HCT116 (cell line): ENCODE results near the gene CSNK1G1. TPM values are rescaled to one million over a fixed set of nuclear protein-coding genes. Genes with fewer than 3 reads are reported as not detected.

Experiments
- ATAC-seq: fragments of 200-7000 bp; cut with Tn5 transposase; 2 replicates; pipeline ENCODE4 v1.9.1; 2020; ENCODE audit warnings: mild to moderate bottlenecking, moderate library complexity
- BruUV-seq: library from RNA; stranded (reverse); fragments of 400-500 nt; replicated peaks from 2 replicates; lab custom pipeline; 2021; lab: Mats Ljungman, UMichigan
- CTCF ChIA-PET: fragments of 300-600 bp; sonication (Branson Sonifier 250); formaldehyde crosslinking; loops from one replicate; lab custom pipeline; 2021; ENCODE audit warnings: antibody characterized with exemption; lab: Charles Lee
- POLR2A ChIA-PET: fragments of 300-600, 350-600 bp; sonication (Branson Sonifier 250); formaldehyde crosslinking; loops from one replicate; lab custom pipeline; 2021; ENCODE audit warnings: antibody characterized with exemption; lab: Charles Lee
- RAD21 ChIA-PET, 2 experiments: fragments of 300-600 bp; sonication (Branson Sonifier 250); formaldehyde crosslinking; loops; one replicate each; lab custom pipeline; 2023; ENCODE audit warnings: low total read pairs in 2 of 2; ENCODE audit not compliant: uncharacterized antibody in 2 of 2, unreplicated experiment in 2 of 2, low non-redundant PET in 1 of 2; lab: Charles Lee
- DNase-seq: peaks from one replicate; pipeline ENCODE4 v3.0.0-alpha.2; 2010; ENCODE audit warnings: low read depth, low spot score
- H2AFZ ChIP-seq: fragments of 200-600 bp; shearing (Covaris generic), sonication (generic); 2 replicates; pipeline ENCODE4 v1.6.1; 2017; ENCODE audit warnings: low read depth, mixed run types, mixed read lengths, antibody characterized with exemption, low read length; ENCODE audit not compliant: poor library complexity, severe bottlenecking
- H3K27ac ChIP-seq: 2 replicates; pipeline ENCODE4 v1.5.1; 2012; ENCODE audit warnings: low read depth, low read length
- H3K27me3 ChIP-seq: fragments of 200-600 bp; sonication (generic); 2 replicates; pipeline ENCODE4 v1.6.1; 2016; ENCODE audit warnings: mixed run types, low read length, mixed read lengths; ENCODE audit not compliant: insufficient read depth
- H3K36me3 ChIP-seq, 2 experiments: fragments of 200-500 bp in 1 of 2; fragments of 200-600 bp in 1 of 2; sonication (Bioruptor generic) in 1 of 2; sonication (generic) in 1 of 2; 2 replicates each; pipeline versions ENCODE4 v1.5.1 to v1.6.1; 2014 to 2016; ENCODE audit warnings: low read length in 2 of 2, inconsistent platforms in 1 of 2, mixed read lengths in 1 of 2, mixed run types in 1 of 2; ENCODE audit not compliant: insufficient read depth in 2 of 2, control insufficient read depth in 1 of 2
- H3K4me1 ChIP-seq, 2 experiments: fragments of 200-600 bp in 1 of 2; sonication (generic) in 1 of 2; 2 replicates each; pipeline versions ENCODE4 v1.5.1 to v1.6.1; 2012 to 2017; ENCODE audit warnings: low read length in 2 of 2, inconsistent platforms in 1 of 2, mild to moderate bottlenecking in 1 of 2, mixed read lengths in 1 of 2, mixed run types in 1 of 2, moderate library complexity in 1 of 2; ENCODE audit not compliant: insufficient read depth in 2 of 2, control insufficient read depth in 1 of 2
- H3K4me2 ChIP-seq: fragments of 200-600 bp; sonication (generic); 2 replicates; pipeline ENCODE4 v1.6.1; 2017; ENCODE audit warnings: mixed run types, low read length, mixed read lengths
- H3K4me3 ChIP-seq, 2 experiments: fragments of 200-600 bp in 1 of 2; sonication (generic) in 1 of 2; replicated peaks in 1 of 2; 2 replicates each; pipeline ENCODE4 v1.5.1; 2011 to 2016; ENCODE audit warnings: low read length in 2 of 2, control low read depth in 1 of 2, low read depth in 1 of 2, mild to moderate bottlenecking in 1 of 2, mixed read lengths in 1 of 2, mixed run types in 1 of 2
- H3K79me2 ChIP-seq: fragments of 200-600 bp; sonication (generic); 2 replicates; pipeline ENCODE4 v1.6.1; 2017; ENCODE audit warnings: mild to moderate bottlenecking, mixed run types, low read length, moderate library complexity, mixed read lengths; ENCODE audit not compliant: insufficient read depth
- H3K9ac ChIP-seq: fragments of 200-600 bp; sonication (generic); 2 replicates; pipeline ENCODE4 v1.6.1; 2016; ENCODE audit warnings: low read length, mixed read lengths
- H3K9me2 ChIP-seq: fragments of 200-600 bp; sonication (generic), shearing (Covaris generic); 2 replicates; pipeline ENCODE4 v1.6.1; 2017; ENCODE audit warnings: mixed run types, mild to moderate bottlenecking, moderate library complexity; ENCODE audit not compliant: insufficient read depth
- H3K9me3 ChIP-seq, 2 experiments: fragments of 200-500 bp in 1 of 2; fragments of 200-600 bp in 1 of 2; sonication (Bioruptor generic) in 1 of 2; sonication (generic) in 1 of 2; 2 replicates each; pipeline ENCODE4 v1.6.1; 2014 to 2017; ENCODE audit warnings: low read length in 2 of 2, mixed read lengths in 2 of 2, inconsistent platforms in 1 of 2, low read depth in 1 of 2, mild to moderate bottlenecking in 1 of 2, mixed run types in 1 of 2, moderate library complexity in 1 of 2; ENCODE audit not compliant: control insufficient read depth in 1 of 2, insufficient read depth in 1 of 2
- H4K20me1 ChIP-seq: fragments of 200-600 bp; sonication (generic), shearing (Covaris generic); 2 replicates; pipeline ENCODE4 v1.6.1; 2017; ENCODE audit warnings: mixed run types, mild to moderate bottlenecking, moderate library complexity; ENCODE audit not compliant: insufficient read depth
- ATF3 ChIP-seq: IDR thresholded peaks from 2 replicates; pipeline ENCODE4 v1.6.1; 2012
- CBX3 ChIP-seq: IDR thresholded peaks from 2 replicates; pipeline ENCODE4 v1.6.1; 2012; ENCODE audit warnings: low read depth
- CTCF ChIP-seq, 3 experiments: fragments of 200-600 bp in 1 of 3; sonication (generic) in 1 of 3; IDR thresholded peaks in 2 of 3; conservative IDR thresholded peaks in 1 of 3; 2 replicates each; pipeline ENCODE4 v1.5.1; 2012 to 2017; ENCODE audit warnings: low read depth in 2 of 3, low read length in 2 of 3, antibody characterized with exemption in 1 of 3, borderline replicate concordance in 1 of 3, control low read depth in 1 of 3, mild to moderate bottlenecking in 1 of 3, mixed read lengths in 1 of 3, mixed run types in 1 of 3, moderate library complexity in 1 of 3; ENCODE audit not compliant: insufficient read depth in 1 of 3
- EGR1 ChIP-seq: IDR thresholded peaks from 2 replicates; pipeline ENCODE4 v1.6.1; 2012; ENCODE audit warnings: low read depth
- ELF1 ChIP-seq: IDR thresholded peaks from 2 replicates; pipeline ENCODE4 v1.6.1; 2012; ENCODE audit warnings: low read depth, borderline replicate concordance
- EZH2 ChIP-seq: fragments of 200-600 bp; sonication (generic); IDR thresholded peaks from 2 replicates; pipeline ENCODE4 v1.6.1; 2017; ENCODE audit warnings: antibody characterized with exemption, mixed run types
- FOSL1 ChIP-seq: IDR thresholded peaks from 2 replicates; pipeline ENCODE4 v1.6.1; 2012; ENCODE audit warnings: low read depth
- JUND ChIP-seq: IDR thresholded peaks from 2 replicates; pipeline ENCODE4 v1.6.1; 2012
- POLR2A ChIP-seq: IDR thresholded peaks from 2 replicates; pipeline ENCODE4 v1.7.0; 2011; ENCODE audit warnings: borderline replicate concordance; ENCODE audit not compliant: insufficient read depth, insufficient read length; ENCODE audit errors: extremely low read depth
- POLR2AphosphoS5 ChIP-seq: IDR thresholded peaks from 2 replicates; pipeline ENCODE4 v1.6.1; 2011; ENCODE audit warnings: mild to moderate bottlenecking, low read depth, low read length, moderate library complexity
- SIN3A ChIP-seq: IDR thresholded peaks from 2 replicates; pipeline ENCODE4 v1.6.1; 2012; ENCODE audit warnings: low read depth
- SP1 ChIP-seq: IDR thresholded peaks from 2 replicates; pipeline ENCODE4 v1.6.1; 2012; ENCODE audit warnings: low read depth
- SRF ChIP-seq: IDR thresholded peaks from 2 replicates; pipeline ENCODE4 v1.6.1; 2012; ENCODE audit warnings: low read depth
- ZBTB33 ChIP-seq: IDR thresholded peaks from 2 replicates; pipeline ENCODE4 v1.6.1; 2011; ENCODE audit warnings: mild to moderate bottlenecking, low read length, moderate library complexity; ENCODE audit not compliant: insufficient replicate concordance; ENCODE audit errors: extremely low read depth
- ZFX ChIP-seq: fragments of 450-650 bp; IDR thresholded peaks from 2 replicates; pipeline ENCODE4 v1.6.1; 2017
- ZNF274 ChIP-seq: fragments of 200-500 bp; sonication (Bioruptor generic); IDR thresholded peaks from 2 replicates; pipeline ENCODE4 v1.6.1; 2014; ENCODE audit warnings: mild to moderate bottlenecking, low read depth, low read length, inconsistent platforms
- intact Hi-C: fragments of 100-400 bp; cut with micrococcal nuclease; formaldehyde crosslinking; loops from 2 replicates; pipeline ENCODE4 v1.10.0; 2022
- total RNA-seq: library from RNA; stranded (reverse); gene quantifications from one replicate; pipeline ENCODE4 v1.2.1, GENCODE V29; 2021; ENCODE audit not compliant: unreplicated experiment

The CSNK1G1 gene
- total RNA-seq, 1 experiment from 2014 or later = 21.1 TPM

- RAD21 ChIA-PET = no interaction called here
- Histone ChIP-seq H3K9me2 (no peaks in the 10 kb centered on the region), H3K9me3 (no peaks in the 10 kb centered on the region), H3K27ac (no peak overlapping the region), H3K4me3 (no peak overlapping the region)
- DNase-seq = no peak
- no peak for TF ChIP-seq SRF
- no peak for TF ChIP-seq CBX3
- TF ChIP-seq JUND = no peak
- TF ChIP-seq POLR2AphosphoS5 = no peak
- no peak for TF ChIP-seq POLR2A
- TF ChIP-seq ZNF274 = no peak
- TF ChIP-seq, all 23 proteins: peak for 0
- ChIA-PET POLR2A (no interaction called here), CTCF (interaction anchor here (1.2 kb wide), 1 partner anchor 19 kb away, joined by 3 read pairs; no protein-coding TSS in a partner anchor)
- BruUV-seq = no TSS peak
- H3K4me2 ChIP-seq = no peak overlapping the region
- no peak for ATAC-seq
- no peaks in the 10 kb centered on the region for H3K27me3 ChIP-seq
- no peaks in the 10 kb centered on the region for H3K4me1 ChIP-seq
- no peak overlapping the region for H2AFZ ChIP-seq
- peaks cover 46 to 61% of the 10 kb centered on the region in 2 experiments for H3K36me3 ChIP-seq
- H4K20me1 ChIP-seq = no peaks in the 10 kb centered on the region
- no peaks in the 10 kb centered on the region for H3K79me2 ChIP-seq
- intact Hi-C loops = no loop called here
- H3K9ac ChIP-seq = no peak overlapping the region
These were observed 221.6 kb downstream of the CSNK1G1 start for GRCh38 chr15:64134345-64134829.

DNA sequence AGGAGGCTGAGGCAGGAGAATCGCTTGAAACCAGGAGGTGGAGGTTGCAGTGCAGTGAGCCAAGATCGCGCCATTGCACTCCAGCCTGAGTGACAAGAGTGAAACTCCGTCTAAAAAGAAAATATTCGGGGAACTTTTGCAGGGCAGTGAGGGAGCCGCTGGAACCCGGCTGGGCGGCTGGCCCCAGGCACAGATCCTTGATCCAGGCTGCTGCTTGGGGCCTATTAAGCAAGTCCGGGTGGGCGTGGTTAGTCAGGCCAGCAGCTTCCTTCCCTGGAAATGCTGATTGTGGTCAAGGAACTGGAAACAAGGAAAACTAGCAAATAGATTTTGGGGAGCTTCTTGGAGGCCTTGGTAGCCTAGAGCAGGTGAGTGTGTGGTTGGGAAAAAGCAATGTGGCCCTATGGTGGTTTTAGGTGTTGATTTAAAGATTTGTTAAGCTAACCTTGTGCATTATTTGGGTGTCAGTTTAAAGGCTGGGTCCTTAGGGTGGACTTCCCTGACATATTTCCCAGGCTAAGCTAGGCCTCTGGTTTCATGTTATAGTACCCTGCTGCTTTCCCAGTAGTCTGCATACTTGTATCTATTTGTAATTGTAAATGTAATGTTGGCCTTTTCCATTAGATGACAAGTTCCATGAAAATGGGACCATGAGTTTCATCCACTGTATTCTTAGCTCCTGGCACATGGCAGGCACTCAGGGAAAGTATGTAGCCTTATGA, 222.2 kb downstream of the CSNK1G1 start:
- Histone ChIP-seq H3K9me2 (no peaks in the 10 kb centered on the region), H4K20me1 (no peaks in the 10 kb centered on the region), H3K36me3 (peaks cover 49 to 61% of the 10 kb centered on the region in 2 experiments), H3K9ac (no peak overlapping the region), H2AFZ (no peak overlapping the region), H3K4me2 (no peak overlapping the region), H3K9me3 (no peaks in the 10 kb centered on the region), H3K27ac (no peak overlapping the region), H3K4me1 (no peaks in the 10 kb centered on the region), H3K79me2 (no peaks in the 10 kb centered on the region), H3K27me3 (no peaks in the 10 kb centered on the region), H3K4me3 (no peak overlapping the region)
- CTCF ChIA-PET = interaction anchor here (0.6 to 1.2 kb wide), 2 partner anchors 20 to 517 kb away, joined by 3 to 4 read pairs; no protein-coding TSS in a partner anchor
- RAD21 ChIA-PET = no interaction called here
- POLR2A ChIA-PET = no interaction called here
- DNase-seq = no peak
- BruUV-seq = no TSS peak
- ATAC-seq = no peak
- intact Hi-C loops = no loop called here
- TF ChIP-seq ATF3 = no peak
- no peak for TF ChIP-seq JUND
- TF ChIP-seq POLR2AphosphoS5 = no peak
- TF ChIP-seq EZH2 = no peak
- TF ChIP-seq CTCF (IDR thresholded peaks at IDR 0.05 in 2 of 3, conservative IDR thresholded peaks at IDR 0.05 in 1 of 3; ENCODE audit: borderline replicate concordance in 1 of 3, insufficient read depth in 1 of 3, low read depth in 2 of 3, low read length in 2 of 3) = no peak
- no peak for TF ChIP-seq ELF1
- no peak for TF ChIP-seq ZFX
- no peak for TF ChIP-seq POLR2A
- TF ChIP-seq ZBTB33 = no peak
- TF ChIP-seq FOSL1 = no peak
- no peak for TF ChIP-seq SP1
- TF ChIP-seq CBX3 = no peak
- TF ChIP-seq SIN3A = no peak
- no peak for TF ChIP-seq EGR1
- TF ChIP-seq SRF = no peak
